ENCODE measurements around the gene KIF1B.
"Not testable (repeated sequence)": the region's sequence is repeated elsewhere in the genome, so short reads cannot be mapped to it uniquely, and the experiment has no call there.

The KIF1B gene

DNA sequence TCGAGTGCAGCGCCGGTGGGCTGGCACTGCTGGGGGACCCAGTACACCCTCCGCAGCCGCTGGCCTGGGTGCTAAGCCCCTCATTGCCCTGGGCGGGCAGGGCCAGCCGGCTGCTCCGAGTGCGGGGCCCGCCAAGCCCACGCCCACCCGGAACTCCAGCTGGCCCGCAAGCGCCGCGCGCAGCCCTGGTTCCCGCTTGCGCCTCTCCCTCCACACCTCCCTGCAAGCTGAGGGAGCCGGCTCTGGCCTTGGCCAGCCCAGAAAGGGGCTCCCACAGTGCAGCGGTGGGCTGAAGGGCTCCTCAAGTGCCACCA, 216.1 kb downstream of the KIF1B start:
- not testable (repeated sequence) for DNase-seq (ENCODE audit: low spot score)

DNA sequence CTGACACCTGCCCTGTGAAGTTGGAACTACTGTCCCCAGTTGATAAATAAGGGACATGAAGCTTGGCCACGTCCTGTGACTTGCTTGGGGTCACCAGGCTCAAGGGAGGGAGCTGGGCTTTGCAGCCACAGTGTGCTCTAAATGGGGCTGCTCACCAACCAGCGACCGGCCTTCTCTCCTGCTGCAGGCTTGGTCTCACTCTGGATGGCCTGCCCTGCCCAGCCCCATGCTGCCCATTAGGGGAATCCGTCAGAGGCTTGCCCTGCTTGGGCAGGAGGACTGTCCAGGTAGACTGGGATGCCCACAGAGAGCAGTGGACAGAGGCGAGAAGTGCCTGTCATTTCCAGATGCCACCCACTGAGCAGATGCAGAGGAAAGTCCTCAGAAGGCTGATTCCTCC, 218.6 kb downstream of the KIF1B start:
- no peak for DNase-seq (ENCODE audit: low spot score)

DNA sequence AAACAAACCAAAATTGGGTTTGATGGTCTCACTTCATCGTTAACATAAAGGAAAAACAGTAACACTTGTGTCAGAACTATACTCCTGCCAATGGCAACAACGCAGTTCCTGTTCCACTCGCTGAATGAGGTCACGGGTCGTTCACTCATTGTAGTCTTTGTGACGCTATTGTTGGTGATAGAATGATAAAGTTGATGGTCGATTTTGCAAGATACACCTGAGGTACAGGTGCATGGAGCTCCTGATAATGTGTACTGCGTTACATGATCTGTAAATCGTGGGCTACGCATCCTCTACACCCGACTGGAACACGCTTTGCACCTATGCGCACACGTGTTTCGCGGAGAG, 219.5 kb downstream of the KIF1B start:
- peak; percentile 13 for DNase-seq (ENCODE audit: low spot score)

DNA sequence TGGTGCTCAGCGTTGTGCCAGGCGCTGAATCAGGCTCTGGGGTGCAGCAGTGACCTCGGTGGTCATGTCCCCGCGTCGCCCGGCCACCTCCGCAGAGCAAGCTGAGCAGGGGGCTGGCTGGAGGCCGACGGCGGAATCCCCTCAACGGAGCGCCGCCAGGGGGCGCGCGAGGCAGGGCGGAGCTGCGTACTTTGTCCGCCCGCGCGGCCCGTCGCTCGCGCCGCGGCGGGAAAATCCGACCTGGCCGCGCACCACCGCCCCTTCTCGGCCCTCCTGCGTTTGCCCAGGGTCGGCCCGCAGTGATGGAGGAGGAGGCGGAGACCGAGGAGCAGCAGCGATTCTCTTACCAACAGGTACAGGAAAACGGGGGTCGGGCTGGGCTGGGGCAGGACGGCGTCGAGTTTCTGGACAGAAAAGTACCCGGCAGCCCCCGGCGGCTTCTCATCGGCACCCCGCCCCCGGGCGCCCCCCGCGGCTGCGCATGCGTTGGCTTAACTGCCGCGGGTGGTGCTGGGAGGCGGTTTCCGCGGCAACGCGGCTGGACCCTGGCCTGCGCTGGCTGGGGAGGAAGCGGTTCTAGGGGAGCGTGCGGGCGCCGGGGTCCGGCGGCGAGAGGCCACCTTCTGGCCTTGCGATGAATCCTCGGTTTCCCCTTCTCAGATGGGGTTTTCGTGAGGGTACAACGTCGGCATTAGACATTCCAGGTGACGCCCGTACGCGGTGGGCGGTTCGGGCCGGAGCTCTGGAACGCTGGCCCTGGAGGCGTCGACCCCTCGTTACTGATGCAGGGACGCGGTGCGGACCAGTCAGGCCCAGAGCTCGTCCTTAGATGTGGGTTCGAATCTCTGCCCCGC, 220.1 kb downstream of the KIF1B start, which contains the start of gene CENPS:
CENPS (plus strand) TSS at position 218 of the 854 bp plus-strand sequence; CDS start at position 303, 85 bp downstream.
- DNase-seq (ENCODE audit: low spot score): peak; percentile 87

Measured in COLO829 (cell line).